ENCODE results near the gene CACNA1D. TPM values are rescaled to one million over a fixed set of nuclear protein-coding genes. Genes with fewer than 3 reads are reported as not detected.

The CACNA1D gene
- total and polyA plus RNA-seq, 2 donors (not counting 3 experiments of a cell fraction or from before 2014, with no cell fraction given), result 0.06 TPM; not detected in 1

- intact Hi-C loops (cut with micrococcal nuclease), result no loop called here
- DNase-seq (ENCODE audit: low read depth, low spot score) (no peak), FAIRE-seq (no peak)
- peaks cover 14 to 23% of the 10 kb centered on the region in 2 experiments for H3K27me3 ChIP-seq (ENCODE audit: control insufficient read depth in 2 of 2, insufficient read depth in 2 of 2, low read length in 2 of 2)
- no peak overlapping the region for H3K9ac ChIP-seq (replicated peaks; ENCODE audit: extremely low read depth, insufficient read depth, low read length)
- no peak overlapping the region for H2AFZ ChIP-seq (ENCODE audit: low read depth, low read length)
- H3K9me1 ChIP-seq (replicated peaks; ENCODE audit: control insufficient read depth, extremely low read depth, insufficient read depth, low read length), result no peaks in the 10 kb centered on the region
- ChIA-PET CTCF (interaction anchor here (1.2 kb wide), 1 partner anchor 12 kb away, joined by 3 read pairs; no protein-coding TSS in a partner anchor), POLR2A (no interaction called here)
- H3K4me1 ChIP-seq (ENCODE audit: control insufficient read depth, extremely low read depth, insufficient read depth, low read length), result no peaks in the 10 kb centered on the region
- TF ChIP-seq CTCF (IDR thresholded peaks at IDR 0.05; ENCODE audit: extremely low read depth in 1 of 2, insufficient read depth in 1 of 2, low read depth in 1 of 2, low read length in 2 of 2) (no peak), GATA2 (IDR thresholded peaks at IDR 0.05; ENCODE audit: insufficient read depth, insufficient read length, low read depth, low read length) (no peak), MYC (IDR thresholded peaks at IDR 0.05; ENCODE audit: low read depth, low read length) (no peak), MAX (IDR thresholded peaks at IDR 0.05; ENCODE audit: insufficient read depth, insufficient read length) (no peak), POLR2A (IDR thresholded peaks at IDR 0.05; ENCODE audit: low read depth, low read length) (no peak), EZH2 (IDR thresholded peaks at IDR 0.05; ENCODE audit: borderline replicate concordance, low read depth, low read length, severe bottlenecking) (no peak), FOS (IDR thresholded peaks at IDR 0.05; ENCODE audit: borderline replicate concordance, insufficient read depth, low read length) (no peak), POLR2AphosphoS5 (IDR thresholded peaks at IDR 0.05; ENCODE audit: insufficient read depth, low read depth, low read length) (no peak), JUN (IDR thresholded peaks at IDR 0.05; ENCODE audit: borderline replicate concordance, insufficient read depth, insufficient read length, low read depth) (no peak)
- no peak overlapping the region for H3K4me2 ChIP-seq (ENCODE audit: insufficient read depth, low read length)
- no peaks in the 10 kb centered on the region for H4K20me1 ChIP-seq (replicated peaks; ENCODE audit: control insufficient read depth, extremely low read depth, insufficient read depth, low read length)
- H3K4me3 ChIP-seq (replicated peaks in 1 of 3; ENCODE audit: insufficient read depth in 1 of 3, low read depth in 1 of 3, low read length in 3 of 3), result no peak overlapping the region
- H3K36me3 ChIP-seq (ENCODE audit: control insufficient read depth in 2 of 2, extremely low read depth in 1 of 2, insufficient read depth in 2 of 2, low read length in 2 of 2), result no peaks in the 10 kb centered on the region
- H3K27ac ChIP-seq (ENCODE audit: insufficient read depth, low read depth, low read length), result no peak overlapping the region
- dilution Hi-C loops (cut with MboI; ENCODE audit: extremely low pct_ligation_motif_present, low sequenced_read_pairs), result no loop called here
- H3K9me3 ChIP-seq (replicated peaks; ENCODE audit: control insufficient read depth, insufficient read depth, low read length), result no peaks in the 10 kb centered on the region
- no peaks in the 10 kb centered on the region for H3K79me2 ChIP-seq (ENCODE audit: control insufficient read depth, insufficient read depth, low read length)
- no TSS peak for BruUV-seq (replicated peaks)
Measured at GRCh38 chr3:53501178-53501577, 6.8 kb downstream of the CACNA1D start.
